ENCODE results near the gene DAAM2. TPM values are rescaled to one million over a fixed set of nuclear protein-coding genes. Genes with fewer than 3 reads are reported as not detected.

DAAM2 gene
- total and polyA plus RNA-seq, 4 donors = 1.9 to 17.0 (median 4.4) TPM

DNA sequence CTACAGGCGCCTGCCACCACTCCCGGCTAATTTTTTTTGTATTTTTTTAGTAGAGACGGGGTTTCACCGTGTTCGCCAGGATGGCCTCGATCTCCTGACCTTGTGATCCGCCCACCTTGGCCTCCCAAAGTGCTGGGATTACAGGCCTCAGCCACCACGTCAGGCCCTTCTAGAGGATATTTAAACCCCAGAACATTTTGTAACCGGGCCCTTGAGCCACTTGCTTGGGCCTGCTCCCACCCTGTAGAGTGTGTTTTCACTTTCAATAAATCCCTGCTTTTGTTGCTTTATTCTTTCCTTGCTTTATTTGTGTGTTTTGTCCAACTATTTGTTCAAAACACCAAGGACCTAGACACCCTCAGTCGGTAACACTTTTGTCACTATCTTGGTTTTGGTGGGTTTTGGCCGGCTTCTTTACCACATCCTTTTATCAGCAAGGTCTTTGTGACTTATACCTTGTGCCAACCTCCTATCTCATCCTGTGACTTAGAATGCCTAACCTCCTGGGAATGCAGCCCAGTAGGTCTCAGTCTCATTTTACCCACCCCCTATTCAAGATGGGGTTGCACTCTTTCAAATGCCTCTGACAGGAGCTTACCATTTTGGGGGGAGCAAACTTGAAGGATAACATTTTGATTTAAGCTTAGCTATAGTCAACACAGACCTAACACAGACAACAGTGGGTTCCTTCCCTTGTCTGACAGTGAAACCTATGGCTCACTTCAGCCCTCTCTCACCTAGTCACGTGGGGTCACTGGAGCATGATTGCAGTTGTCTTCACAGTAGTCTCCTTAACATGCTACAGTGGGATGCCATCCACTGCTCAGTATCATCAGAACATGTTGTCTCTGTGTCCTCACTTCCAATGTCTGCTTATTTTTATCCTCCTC, 39.1 kb upstream of the DAAM2 start:
- Histone ChIP-seq H3K4me1 (ENCODE audit: control insufficient read depth in 4 of 4, insufficient read depth in 4 of 4, low read length in 3 of 4) (no peaks in the 10 kb centered on the region), H3K27me3 (ENCODE audit: control insufficient read depth in 4 of 4, insufficient read depth in 4 of 4, low read length in 3 of 4) (no peaks in the 10 kb centered on the region), H3K27ac (ENCODE audit: low read depth in 1 of 2, low read length in 2 of 2) (no peak overlapping the region), H3K9me3 (ENCODE audit: control insufficient read depth in 4 of 4, low read length in 3 of 4) (no peaks in the 10 kb centered on the region), H3K9ac (ENCODE audit: low read depth in 1 of 2, low read length in 2 of 2) (no peak overlapping the region), H3K4me3 (ENCODE audit: low read depth in 1 of 3, low read length in 3 of 3) (no peak overlapping the region), H3K36me3 (ENCODE audit: control insufficient read depth in 4 of 4, insufficient read depth in 3 of 4, low read depth in 1 of 4, low read length in 3 of 4) (no peaks in the 10 kb centered on the region)
- 91% methylated on average over 12 of the region's 12 CpGs for WGBS
- no peak for DNase-seq (ENCODE audit: low spot score)
- TF ChIP-seq ATF3 (IDR thresholded peaks at IDR 0.05) (no peak), YY1 (IDR thresholded peaks at IDR 0.05) (no peak), RAD21 (IDR thresholded peaks at IDR 0.05) (no peak), HNF4G (IDR thresholded peaks at IDR 0.05) (no peak), RXRA (IDR thresholded peaks at IDR 0.05) (no peak), HNF4A (conservative IDR thresholded peaks at IDR 0.05) (no peak), TAF1 (conservative IDR thresholded peaks at IDR 0.05) (no peak), MAX (IDR thresholded peaks at IDR 0.05) (no peak), GABPA (IDR thresholded peaks at IDR 0.05 in 1 of 2, conservative IDR thresholded peaks at IDR 0.05 in 1 of 2) (no peak), EGR1 (IDR thresholded peaks at IDR 0.05; ENCODE audit: low read depth in 2 of 2) (no peak), FOXA1 (IDR thresholded peaks at IDR 0.05) (no peak), SP1 (IDR thresholded peaks at IDR 0.05) (no peak), JUND (IDR thresholded peaks at IDR 0.05) (no peak), NR2F2 (IDR thresholded peaks at IDR 0.05) (no peak), FOXA2 (IDR thresholded peaks at IDR 0.05) (no peak)
- TF ChIP-seq, protein P1, sequence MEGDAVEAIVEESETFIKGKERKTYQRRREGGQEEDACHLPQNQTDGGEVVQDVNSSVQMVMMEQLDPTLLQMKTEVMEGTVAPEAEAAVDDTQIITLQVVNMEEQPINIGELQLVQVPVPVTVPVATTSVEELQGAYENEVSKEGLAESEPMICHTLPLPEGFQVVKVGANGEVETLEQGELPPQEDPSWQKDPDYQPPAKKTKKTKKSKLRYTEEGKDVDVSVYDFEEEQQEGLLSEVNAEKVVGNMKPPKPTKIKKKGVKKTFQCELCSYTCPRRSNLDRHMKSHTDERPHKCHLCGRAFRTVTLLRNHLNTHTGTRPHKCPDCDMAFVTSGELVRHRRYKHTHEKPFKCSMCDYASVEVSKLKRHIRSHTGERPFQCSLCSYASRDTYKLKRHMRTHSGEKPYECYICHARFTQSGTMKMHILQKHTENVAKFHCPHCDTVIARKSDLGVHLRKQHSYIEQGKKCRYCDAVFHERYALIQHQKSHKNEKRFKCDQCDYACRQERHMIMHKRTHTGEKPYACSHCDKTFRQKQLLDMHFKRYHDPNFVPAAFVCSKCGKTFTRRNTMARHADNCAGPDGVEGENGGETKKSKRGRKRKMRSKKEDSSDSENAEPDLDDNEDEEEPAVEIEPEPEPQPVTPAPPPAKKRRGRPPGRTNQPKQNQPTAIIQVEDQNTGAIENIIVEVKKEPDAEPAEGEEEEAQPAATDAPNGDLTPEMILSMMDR (IDR thresholded peaks at IDR 0.05; ENCODE audit: low read depth, low read length, missing input control) = no peak
- TF ChIP-seq, protein P2, sequence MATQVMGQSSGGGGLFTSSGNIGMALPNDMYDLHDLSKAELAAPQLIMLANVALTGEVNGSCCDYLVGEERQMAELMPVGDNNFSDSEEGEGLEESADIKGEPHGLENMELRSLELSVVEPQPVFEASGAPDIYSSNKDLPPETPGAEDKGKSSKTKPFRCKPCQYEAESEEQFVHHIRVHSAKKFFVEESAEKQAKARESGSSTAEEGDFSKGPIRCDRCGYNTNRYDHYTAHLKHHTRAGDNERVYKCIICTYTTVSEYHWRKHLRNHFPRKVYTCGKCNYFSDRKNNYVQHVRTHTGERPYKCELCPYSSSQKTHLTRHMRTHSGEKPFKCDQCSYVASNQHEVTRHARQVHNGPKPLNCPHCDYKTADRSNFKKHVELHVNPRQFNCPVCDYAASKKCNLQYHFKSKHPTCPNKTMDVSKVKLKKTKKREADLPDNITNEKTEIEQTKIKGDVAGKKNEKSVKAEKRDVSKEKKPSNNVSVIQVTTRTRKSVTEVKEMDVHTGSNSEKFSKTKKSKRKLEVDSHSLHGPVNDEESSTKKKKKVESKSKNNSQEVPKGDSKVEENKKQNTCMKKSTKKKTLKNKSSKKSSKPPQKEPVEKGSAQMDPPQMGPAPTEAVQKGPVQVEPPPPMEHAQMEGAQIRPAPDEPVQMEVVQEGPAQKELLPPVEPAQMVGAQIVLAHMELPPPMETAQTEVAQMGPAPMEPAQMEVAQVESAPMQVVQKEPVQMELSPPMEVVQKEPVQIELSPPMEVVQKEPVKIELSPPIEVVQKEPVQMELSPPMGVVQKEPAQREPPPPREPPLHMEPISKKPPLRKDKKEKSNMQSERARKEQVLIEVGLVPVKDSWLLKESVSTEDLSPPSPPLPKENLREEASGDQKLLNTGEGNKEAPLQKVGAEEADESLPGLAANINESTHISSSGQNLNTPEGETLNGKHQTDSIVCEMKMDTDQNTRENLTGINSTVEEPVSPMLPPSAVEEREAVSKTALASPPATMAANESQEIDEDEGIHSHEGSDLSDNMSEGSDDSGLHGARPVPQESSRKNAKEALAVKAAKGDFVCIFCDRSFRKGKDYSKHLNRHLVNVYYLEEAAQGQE (IDR thresholded peaks at IDR 0.05) = no peak
- TF ChIP-seq, protein P3, sequence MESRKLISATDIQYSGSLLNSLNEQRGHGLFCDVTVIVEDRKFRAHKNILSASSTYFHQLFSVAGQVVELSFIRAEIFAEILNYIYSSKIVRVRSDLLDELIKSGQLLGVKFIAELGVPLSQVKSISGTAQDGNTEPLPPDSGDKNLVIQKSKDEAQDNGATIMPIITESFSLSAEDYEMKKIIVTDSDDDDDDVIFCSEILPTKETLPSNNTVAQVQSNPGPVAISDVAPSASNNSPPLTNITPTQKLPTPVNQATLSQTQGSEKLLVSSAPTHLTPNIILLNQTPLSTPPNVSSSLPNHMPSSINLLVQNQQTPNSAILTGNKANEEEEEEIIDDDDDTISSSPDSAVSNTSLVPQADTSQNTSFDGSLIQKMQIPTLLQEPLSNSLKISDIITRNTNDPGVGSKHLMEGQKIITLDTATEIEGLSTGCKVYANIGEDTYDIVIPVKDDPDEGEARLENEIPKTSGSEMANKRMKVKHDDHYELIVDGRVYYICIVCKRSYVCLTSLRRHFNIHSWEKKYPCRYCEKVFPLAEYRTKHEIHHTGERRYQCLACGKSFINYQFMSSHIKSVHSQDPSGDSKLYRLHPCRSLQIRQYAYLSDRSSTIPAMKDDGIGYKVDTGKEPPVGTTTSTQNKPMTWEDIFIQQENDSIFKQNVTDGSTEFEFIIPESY (IDR thresholded peaks at IDR 0.05) = no peak

Measured in liver (tissue), 9 donors.